GM21737 (cell line): ENCODE data around the gene MLST8.
"Not testable (repeated sequence)": the region's sequence is repeated elsewhere in the genome, so short reads cannot be mapped to it uniquely, and the experiment has no call there.

Experiments used
- ATAC-seq: cut with Tn5 transposase; IDR thresholded peaks from one replicate; pipeline ENCODE4 v1.9.1; 2021; ENCODE audit warnings: mild to moderate bottlenecking, moderate library complexity; ENCODE audit not compliant: unreplicated experiment

MLST8 gene

DNA sequence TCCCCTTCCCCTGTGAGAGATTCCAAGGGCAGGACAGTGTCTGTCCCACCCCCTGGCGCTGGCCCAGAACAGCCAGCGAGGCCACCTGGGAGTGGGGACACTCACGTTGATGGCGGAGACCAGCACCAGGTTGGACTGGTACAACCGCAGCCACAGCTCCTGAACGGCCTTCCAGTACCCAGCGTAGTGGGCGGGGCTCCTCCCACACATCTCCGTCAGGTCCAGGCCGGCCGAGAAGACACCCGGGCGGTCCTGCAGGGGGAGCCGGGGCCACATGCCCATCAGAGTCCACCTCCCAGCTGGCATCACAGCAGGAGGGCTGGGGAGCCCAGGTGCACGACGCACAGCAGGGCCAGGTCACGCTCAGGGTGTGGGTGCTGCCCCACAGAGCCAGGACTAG, 39.0 kb downstream of the MLST8 start:
- no peak for ATAC-seq

DNA sequence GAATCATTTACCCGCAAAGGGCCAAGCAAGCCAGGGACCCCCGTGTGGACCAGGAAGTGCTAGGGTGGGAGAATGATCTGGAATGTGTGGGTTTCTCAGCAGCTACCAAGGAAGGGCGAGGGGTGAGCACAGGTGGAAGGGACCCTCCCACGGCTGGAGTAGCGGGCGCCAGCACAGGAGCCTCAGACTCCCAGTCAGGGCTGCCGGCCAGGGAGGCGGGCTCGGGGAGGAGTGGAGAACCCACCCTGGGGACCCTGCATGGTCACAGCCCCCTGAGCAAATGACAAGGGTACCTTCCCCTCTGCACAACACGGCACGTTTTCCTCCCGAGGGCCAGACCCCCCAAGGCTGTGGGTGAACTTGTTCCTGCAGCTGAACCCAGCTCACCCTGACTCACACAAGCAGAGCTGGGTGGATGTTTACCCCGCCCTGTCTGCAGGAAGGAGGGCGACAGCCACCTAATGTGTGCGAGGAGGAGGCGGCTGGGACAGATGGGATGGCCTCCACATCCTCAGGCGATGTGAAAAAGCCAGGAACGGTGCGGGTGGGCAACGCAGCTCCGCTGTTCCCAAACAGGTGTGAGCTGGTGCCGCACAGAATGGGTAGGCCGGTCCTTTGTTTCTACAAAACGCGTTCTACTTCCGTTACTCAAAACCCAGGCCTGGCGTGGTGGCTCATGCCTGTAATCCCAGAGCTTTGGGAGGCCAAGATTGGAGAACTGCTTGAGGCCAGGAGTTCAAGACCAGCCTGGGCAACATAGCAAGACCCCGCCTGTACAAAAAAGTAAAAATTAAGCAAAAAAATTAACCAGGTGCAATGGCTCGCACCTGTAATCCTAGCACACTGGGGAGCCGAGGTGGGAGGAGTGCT, 39.9 kb downstream of the MLST8 start:
- no peak for ATAC-seq

DNA sequence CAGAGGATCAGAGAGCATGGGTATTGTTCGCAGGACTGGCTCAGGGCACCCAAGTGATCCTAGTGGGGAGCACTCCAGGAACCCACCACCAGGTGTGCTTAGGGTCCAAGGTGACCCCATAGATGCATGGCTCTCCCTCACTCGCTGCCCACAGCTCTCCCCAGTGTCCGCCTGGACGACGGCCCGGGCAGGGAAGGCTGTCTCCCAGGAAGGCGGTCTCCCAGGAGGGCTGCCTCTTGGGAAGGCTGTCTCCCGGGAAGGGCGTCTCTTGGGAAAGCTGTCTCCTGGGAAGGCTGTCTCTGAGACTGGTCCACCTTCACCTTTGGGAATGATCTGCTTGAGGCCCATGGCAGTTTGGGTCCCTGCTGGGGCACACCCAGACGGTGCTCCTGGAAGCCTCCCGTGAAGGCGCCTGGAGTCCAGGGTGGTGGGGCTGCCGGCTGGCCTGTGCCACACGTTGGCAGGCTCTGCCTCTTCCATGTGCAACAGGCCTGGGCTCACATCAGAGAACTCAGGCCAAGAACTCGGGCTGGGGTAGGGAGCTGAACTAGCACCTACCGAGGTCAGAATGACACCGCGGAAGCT, 41.1 kb downstream of the MLST8 start:
- no peak for ATAC-seq

DNA sequence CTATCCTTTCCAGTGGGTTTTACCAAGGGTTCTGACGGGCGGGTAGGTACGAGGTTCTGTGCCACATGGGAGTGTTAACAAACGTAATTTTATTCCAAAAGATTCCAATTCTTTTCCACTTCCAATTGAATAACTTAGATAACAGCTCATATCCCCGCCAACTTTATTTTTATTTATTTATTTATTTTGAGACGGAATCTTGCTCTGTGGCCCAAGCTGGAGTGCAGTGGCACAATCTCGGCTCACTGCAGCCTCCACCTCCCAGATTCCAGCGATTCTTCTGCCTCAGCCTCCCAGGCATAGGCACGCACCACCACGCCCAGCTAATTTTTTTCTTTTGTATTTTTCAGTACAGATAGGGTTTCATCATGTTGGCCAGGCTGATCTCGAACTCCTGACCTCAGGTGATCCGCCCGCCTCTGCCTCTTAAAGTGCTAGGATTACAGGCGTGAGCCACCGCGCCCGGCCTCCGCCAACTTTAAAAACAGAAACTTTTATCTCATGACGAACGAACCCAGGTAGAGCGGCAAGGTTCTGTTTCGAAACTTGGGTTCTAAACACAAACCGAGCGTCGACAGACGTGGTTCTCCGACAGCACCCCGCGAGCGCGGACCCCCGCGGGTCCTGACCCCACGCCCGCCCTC, 45.5 kb downstream of the MLST8 start:
- ATAC-seq = no peak

DNA sequence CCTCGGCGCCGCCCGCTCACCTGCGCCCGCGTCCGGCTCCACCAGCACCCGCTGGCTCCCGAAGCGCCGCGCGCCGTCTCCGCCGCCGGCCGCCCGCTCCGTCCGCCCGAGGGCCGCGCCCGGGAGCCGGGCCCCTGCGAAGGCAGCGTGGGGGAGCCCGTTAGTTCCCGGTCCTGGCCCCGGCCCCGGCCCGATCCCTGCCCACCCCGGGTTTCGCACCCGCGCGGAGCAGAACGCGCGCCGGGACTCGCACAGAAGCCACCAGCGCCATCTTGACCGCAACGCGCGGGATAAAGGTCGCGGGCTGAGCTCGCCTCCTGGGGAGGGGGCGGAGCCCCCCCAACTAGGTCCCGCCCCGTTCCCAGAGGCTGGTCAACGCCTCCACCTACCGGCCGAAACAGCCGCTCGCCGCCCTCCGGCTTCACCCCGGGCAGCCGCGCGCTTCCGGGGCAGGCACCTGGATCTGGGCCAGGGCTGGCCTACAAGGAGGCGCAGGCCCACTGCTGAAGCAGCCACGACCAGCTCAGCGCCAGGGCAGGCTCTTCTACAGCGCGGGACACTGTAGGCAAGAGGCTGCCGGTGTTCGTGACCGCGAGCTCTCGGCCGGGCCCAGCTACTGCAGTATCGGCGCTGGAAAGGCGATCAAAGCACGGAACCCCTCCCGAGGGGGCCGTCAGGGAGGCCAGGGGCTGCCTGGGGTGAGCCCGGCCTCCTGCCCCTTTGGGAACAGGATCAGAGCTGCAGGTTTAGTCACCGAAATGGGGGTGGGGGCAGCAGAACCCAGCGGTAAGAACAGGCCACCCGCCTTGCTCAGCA, 46.2 kb downstream of the MLST8 start, which contains the start of gene ECI1:
TSS of gene ECI1 (minus strand) at position 292 of the 816 bp plus-strand sequence. CDS start at position 271, 21 bp downstream.
- ATAC-seq = peak; percentile 90

DNA sequence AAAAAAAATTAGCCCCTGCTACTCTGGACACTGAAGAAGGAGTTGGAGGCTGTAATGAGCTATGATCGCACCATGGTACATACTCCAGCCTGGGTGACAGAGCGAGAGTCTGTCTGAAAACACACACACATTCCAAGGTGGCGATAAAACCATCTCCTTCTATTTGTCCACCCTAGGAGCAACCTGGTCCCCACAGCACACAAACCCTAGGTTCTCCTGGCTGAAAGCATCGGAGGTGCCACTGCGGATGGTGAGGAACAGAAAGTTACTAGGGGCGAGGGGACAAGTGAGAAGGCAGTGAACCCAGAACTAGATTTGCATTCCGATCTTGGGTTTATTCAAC, 47.5 kb downstream of the MLST8 start:
- no peak for ATAC-seq

DNA sequence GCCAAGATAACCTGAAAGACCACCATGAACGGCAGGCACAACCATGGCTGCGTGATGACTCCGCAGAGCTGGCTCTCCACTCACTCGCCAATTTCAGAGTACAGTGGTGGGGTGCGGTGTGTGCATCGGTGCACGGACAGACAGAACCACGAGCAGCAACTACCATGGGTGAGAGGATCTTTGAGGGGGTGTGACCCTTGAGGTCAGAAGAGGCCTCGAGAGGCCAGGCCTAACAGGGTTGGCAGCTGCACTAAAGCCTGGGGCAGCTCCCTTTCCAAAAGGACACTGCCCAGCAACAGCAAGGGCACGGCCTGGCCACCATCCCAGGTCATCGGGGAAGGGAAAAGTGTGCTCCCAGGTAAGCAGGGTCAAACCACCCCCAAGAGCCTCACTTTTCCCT, 48.0 kb downstream of the MLST8 start:
- no peak for ATAC-seq

DNA sequence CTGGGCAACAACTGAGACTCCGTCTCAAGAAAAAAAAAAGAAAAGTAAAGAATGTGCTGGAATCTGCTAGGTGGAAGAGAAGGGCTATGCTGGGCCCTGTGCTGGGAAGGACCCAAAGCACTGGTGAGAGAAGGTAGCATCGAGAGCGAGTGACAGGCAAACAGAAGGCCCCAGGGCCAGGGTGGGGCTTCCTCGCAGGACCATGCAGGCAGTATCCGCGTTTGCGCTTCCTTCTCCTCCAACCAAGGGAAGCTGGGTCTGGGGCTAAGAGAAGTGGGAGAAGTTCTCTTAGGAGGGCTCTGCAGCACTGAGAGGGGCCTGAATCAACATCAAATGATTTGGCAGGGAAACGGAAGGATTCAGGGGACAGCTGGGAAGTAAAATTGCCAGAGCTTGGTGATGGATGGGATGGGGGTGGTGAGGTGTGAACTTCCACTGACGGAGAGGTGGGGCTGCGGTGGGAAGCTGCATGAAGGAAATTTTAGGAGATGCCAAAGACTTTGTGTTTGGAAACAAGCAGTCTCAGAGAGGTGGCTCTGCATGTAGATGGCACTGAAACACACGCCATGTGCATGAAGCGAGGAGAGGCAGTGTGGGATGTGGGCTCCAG, 51.4 kb downstream of the MLST8 start:
- no peak for ATAC-seq

DNA sequence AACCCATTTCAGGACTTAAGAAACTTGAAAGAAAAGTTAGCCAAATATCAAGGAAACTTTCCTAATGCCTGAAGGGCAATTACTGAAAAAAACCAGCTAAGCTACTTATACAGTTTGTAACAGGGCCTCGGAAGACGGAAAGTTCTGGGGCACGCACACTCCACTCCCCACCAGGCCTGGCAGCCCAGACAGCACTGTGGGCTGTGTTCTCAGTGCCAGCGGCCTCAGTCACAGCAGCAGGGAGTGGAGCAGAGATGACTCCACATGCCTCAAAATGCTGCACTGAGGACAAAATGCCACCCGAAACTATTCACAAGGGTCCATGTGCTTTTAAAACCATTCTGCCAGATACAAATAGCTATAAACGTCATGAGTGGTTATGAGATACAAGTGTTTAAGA, 52.5 kb downstream of the MLST8 start:
- no peak for ATAC-seq

DNA sequence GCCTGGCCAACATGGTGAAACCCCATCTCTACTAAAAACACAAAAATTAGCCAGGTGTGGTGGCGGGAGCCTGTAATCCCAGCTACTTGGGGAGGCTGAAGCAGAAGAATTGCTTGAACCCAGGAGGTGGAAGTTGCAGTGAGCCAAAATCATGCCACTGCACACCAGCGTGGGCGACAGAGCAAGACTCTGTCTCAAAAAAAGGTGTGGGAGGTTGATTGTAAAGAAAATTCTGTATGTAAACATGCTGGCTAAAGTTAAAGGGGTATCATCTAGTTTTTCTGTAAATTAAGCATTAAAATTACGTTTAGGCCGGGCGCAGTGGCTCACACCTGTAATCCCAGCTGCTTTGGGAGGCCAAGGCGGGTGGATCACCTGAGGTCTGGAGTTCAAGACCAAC, 53.3 kb downstream of the MLST8 start:
- ATAC-seq = not testable (repeated sequence)
